NCI-H226 (cell line): ENCODE results near the gene C19orf53.

ENCODE experiments used
- DNase-seq: peaks from one replicate; pipeline ENCODE4 v3.0.0-alpha.2; 2015

C19orf53 gene

DNA sequence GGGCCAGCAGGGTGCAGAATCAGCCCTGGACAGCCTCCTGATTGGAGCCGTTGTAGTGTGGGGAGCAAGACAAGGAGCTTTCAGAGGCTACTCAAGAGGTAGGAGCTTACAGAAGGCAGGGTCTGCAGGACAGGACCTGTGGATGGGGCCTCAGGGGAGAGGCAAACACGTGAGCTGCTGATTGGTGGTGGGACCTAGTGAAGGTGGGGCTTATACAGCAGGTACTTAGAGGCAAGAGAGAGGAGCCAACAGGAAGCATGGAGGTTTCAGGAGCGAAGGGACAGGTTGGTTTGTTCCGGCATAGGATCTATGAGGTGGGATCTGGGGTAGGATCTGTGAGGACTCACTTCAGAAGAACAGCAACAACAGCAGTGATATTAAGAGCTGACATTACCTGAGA, 53.4 kb downstream of the C19orf53 start:
- DNase-seq, result no peak
